GM10248 (cell line): ENCODE measurements around the gene ERFL.

Source experiments
- CTCF ChIA-PET: fragments of 300-600 bp; sonication (Branson Sonifier 250); formaldehyde crosslinking; extraction: SDS; loops from one replicate; lab custom pipeline; 2021; ENCODE audit warnings: antibody characterized with exemption; lab: Yijun Ruan, JAX
- POLR2A ChIA-PET: fragments of 350-650 bp; sonication (Branson Sonifier 250); formaldehyde crosslinking; extraction: SDS; loops from one replicate; lab custom pipeline; 2020; ENCODE audit warnings: antibody characterized with exemption; lab: Yijun Ruan, JAX
- DNase-seq: peaks from one replicate; pipeline ENCODE4 v3.0.0; 2012; ENCODE audit errors: extremely low spot score
- TF ChIP-seq, protein P1 (sequence below): IDR thresholded peaks from 2 replicates; pipeline ENCODE4 v1.5.1; 2012; ENCODE audit warnings: mild to moderate bottlenecking, low read depth; ENCODE audit errors: extremely low read depth, missing control alignments, control extremely low read depth

The ERFL gene

DNA sequence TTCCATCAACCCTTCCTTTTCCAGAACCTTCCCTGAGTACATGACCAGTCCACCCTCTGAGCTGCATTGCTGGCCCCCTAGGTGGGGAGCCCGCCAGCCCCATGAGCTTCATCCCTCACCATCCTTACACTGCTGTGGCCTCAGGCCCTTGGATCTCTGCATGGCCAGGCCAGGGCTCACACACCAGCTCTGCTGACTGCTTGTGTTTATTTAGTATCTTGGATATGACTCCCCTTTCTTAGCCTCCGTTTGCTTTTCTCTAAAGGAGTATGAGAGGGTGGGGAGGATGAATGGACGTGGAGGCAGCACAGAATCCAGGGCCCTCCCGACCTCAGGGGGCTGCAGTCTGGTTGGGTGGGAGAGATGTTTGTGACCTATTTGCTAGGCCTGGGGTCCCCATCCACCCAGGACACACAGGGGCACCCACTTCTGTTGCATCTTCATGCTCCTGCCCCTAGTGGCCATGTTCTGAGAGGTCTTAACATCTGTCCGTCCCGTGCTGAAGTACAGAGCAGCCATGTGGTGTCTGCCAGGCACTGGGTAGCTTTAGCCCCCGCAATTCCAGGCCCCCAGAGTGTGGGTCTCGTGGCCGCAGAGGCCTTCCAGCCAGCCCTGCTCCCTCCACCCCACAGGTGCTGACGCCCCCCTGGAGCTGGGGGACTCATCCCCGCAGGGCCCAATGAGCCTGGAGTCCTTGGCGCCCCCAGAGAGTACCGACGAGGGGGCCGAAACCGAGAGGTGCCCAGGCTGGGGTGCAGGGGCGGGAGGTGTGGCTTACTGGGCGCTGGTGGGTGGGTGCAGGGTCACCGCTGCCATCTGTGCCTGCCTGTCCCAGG, 32.3 kb downstream of the ERFL start:
- no peak for DNase-seq
- TF ChIP-seq, protein P1, sequence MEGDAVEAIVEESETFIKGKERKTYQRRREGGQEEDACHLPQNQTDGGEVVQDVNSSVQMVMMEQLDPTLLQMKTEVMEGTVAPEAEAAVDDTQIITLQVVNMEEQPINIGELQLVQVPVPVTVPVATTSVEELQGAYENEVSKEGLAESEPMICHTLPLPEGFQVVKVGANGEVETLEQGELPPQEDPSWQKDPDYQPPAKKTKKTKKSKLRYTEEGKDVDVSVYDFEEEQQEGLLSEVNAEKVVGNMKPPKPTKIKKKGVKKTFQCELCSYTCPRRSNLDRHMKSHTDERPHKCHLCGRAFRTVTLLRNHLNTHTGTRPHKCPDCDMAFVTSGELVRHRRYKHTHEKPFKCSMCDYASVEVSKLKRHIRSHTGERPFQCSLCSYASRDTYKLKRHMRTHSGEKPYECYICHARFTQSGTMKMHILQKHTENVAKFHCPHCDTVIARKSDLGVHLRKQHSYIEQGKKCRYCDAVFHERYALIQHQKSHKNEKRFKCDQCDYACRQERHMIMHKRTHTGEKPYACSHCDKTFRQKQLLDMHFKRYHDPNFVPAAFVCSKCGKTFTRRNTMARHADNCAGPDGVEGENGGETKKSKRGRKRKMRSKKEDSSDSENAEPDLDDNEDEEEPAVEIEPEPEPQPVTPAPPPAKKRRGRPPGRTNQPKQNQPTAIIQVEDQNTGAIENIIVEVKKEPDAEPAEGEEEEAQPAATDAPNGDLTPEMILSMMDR = peak; percentile 6
- CTCF ChIA-PET = no interaction called here

DNA sequence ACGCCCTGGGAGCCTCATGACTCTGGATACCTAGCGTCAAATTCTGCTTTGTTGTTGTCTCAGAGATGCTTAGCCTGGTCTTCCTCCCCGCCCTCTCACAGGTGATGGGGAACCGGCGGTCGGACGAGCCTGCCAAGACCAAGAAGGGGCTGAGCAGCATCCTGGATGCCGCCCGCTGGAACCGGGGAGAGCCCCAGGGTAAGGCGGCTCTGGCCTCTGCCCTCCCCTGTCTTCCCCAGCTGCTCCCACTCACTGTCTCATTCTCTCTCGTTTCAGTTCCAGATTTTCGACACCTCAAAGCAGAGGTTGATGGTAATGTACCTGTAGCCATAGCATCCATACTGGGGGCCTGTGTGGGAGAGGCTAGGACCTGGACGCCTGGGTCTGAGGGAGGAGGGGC, 33.9 kb downstream of the ERFL start:
- TF ChIP-seq, protein P1 = no peak
- DNase-seq = no peak
- POLR2A ChIA-PET = no interaction called here
- CTCF ChIA-PET = no interaction called here

More for the DNA sequence above, 32.3 kb downstream of the ERFL start:
- POLR2A ChIA-PET = no interaction called here

- POLR2A ChIA-PET = no interaction called here
- CTCF ChIA-PET = no interaction called here
- TF ChIP-seq, protein P1 = no peak
- DNase-seq = no peak
These were observed 34.4 kb downstream of the ERFL start for GRCh38 chr19:41893899-41894298.

DNA sequence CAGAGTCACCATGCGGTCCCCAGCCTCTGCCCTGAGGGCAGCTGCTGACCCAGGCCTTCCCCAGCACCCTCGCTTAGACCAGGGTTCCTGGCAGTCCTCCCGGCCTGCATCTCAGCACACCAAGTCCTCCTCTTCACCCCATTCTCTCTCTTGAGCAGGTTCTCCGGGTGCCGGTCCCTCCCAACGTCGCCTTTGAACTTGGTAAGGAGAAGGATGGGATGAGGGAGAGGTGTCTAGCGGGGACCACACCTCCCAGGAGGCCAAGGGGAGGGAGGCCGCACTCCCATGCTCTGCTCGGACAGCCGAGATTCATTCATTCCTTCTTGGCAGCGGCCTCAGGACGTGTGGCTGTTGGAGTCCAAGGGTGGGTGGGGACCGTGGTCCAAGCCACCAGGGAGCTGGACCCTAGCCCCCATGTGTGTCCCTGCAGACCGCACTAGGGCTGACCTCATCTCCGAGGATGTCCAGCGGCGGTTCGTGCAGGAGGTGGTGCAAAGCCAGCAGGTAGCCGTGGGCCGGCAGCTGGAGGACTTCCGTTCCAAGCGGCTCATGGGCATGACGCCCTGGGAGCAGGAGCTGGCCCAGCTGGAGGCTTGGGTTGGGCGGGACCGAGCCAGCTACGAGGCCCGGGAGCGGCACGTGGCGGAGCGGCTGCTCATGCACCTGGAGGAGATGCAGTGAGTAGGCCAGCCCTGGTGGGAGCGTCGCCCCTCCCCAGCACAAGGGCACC, 35.9 kb downstream of the ERFL start:
- no peak for DNase-seq
- ChIA-PET CTCF (interaction anchor here (1.4 to 2.0 kb wide), 2 partner anchors 20 to 37 kb away, joined by 3 to 9 read pairs; no protein-coding TSS in a partner anchor), POLR2A (no interaction called here)
- TF ChIP-seq, protein P1 = no peak

- TF ChIP-seq, protein P1 = no peak
- CTCF ChIA-PET = no interaction called here
- POLR2A ChIA-PET = no interaction called here
- no peak for DNase-seq
These were observed 37.3 kb downstream of the ERFL start for GRCh38 chr19:41890936-41891335.

GRCh38 chr19:41889896-41890295, 38.4 kb downstream of the ERFL start:
- POLR2A ChIA-PET = interaction anchor here (0.7 kb wide), 2 partner anchors 10 to 22 kb away, joined by 4 read pairs; no protein-coding TSS in a partner anchor
- TF ChIP-seq, protein P1 = no peak
- CTCF ChIA-PET = no interaction called here
- DNase-seq = no peak
